Left ventricle myocardium inferior (tissue), 1 donor: ENCODE measurements around the gene HERC2. TPM values are rescaled to one million over a fixed set of nuclear protein-coding genes. Genes with fewer than 3 reads are reported as not detected.

Source experiments
- DNase-seq: peaks from one replicate; pipeline ENCODE4 v3.0.0-alpha.2; 2020
- H3K27ac ChIP-seq: fragments of 200-600 bp; replicated peaks from 2 replicates; pipeline ENCODE4 v1.8.0; 2021
- H3K27me3 ChIP-seq: fragments of 200-600 bp; 2 replicates; pipeline ENCODE4 v1.8.0; 2021; ENCODE audit warnings: low read depth
- H3K36me3 ChIP-seq: fragments of 200-600 bp; 2 replicates; pipeline ENCODE4 v1.8.0; 2021
- H3K4me1 ChIP-seq: fragments of 200-600 bp; 2 replicates; pipeline ENCODE4 v1.8.0; 2021
- H3K4me3 ChIP-seq: fragments of 200-600 bp; 2 replicates; pipeline ENCODE4 v1.8.0; 2021; ENCODE audit warnings: mild to moderate bottlenecking, moderate library complexity
- H3K9me3 ChIP-seq: fragments of 200-600 bp; replicated peaks from 2 replicates; pipeline ENCODE4 v1.8.0; 2021
- intact Hi-C: fragments of 100-400 bp; cut with micrococcal nuclease; formaldehyde crosslinking; loops from one replicate; pipeline ENCODE4 v1.11.0; 2022
- total RNA-seq: library from RNA; stranded (reverse); fragmentation: NEBNext Ultra II Directional; extraction: Animal tissue kit (Norgen Biotek cat#: 25700); gene quantifications from one replicate; pipeline ENCODE4 v1.2.1, GENCODE V29; 2021
- TF ChIP-seq, protein P1 (sequence below): fragments of 200-600 bp; IDR thresholded peaks from 2 replicates; pipeline ENCODE4 v1.8.0; 2021; ENCODE audit warnings: antibody characterized with exemption, mild to moderate bottlenecking, borderline replicate concordance
- donor health status: DM: no; HTN: yes; CAD: no; lungs with severe emphysema.

The HERC2 gene
- total RNA-seq, 1 donor from 2014 or later: 45.8 TPM

DNA sequence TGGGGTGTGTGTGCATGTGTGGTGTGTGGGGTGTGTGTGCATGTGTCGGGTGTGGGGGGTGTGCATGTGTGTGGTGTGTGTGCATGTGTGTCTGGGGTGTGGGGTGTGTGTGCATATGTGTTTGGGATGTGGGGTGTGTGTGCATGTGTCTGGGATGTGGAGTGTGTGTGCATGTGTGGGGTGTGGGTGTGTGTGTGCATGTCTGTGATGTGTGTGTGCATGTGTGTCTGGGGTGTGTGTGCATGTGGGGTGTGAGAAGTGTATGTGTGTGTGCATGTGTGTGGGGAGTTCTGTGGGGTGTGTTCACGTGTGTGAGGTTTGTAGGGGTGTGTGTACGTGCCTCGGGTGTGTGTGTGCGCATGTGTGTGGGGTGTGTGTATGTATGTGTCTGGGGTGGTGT lies 216.2 kb downstream of the HERC2 start:
- Histone ChIP-seq H3K9me3 (no peaks in the 10 kb centered on the region), H3K27ac (no peak overlapping the region), H3K36me3 (no peaks in the 10 kb centered on the region), H3K4me1 (peaks cover 16% of the 10 kb centered on the region), H3K27me3 (peaks cover 45% of the 10 kb centered on the region), H3K4me3 (no peak overlapping the region)
- DNase-seq: no peak
- intact Hi-C loops: no loop called here
- TF ChIP-seq, protein P1, sequence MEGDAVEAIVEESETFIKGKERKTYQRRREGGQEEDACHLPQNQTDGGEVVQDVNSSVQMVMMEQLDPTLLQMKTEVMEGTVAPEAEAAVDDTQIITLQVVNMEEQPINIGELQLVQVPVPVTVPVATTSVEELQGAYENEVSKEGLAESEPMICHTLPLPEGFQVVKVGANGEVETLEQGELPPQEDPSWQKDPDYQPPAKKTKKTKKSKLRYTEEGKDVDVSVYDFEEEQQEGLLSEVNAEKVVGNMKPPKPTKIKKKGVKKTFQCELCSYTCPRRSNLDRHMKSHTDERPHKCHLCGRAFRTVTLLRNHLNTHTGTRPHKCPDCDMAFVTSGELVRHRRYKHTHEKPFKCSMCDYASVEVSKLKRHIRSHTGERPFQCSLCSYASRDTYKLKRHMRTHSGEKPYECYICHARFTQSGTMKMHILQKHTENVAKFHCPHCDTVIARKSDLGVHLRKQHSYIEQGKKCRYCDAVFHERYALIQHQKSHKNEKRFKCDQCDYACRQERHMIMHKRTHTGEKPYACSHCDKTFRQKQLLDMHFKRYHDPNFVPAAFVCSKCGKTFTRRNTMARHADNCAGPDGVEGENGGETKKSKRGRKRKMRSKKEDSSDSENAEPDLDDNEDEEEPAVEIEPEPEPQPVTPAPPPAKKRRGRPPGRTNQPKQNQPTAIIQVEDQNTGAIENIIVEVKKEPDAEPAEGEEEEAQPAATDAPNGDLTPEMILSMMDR: no peak

DNA sequence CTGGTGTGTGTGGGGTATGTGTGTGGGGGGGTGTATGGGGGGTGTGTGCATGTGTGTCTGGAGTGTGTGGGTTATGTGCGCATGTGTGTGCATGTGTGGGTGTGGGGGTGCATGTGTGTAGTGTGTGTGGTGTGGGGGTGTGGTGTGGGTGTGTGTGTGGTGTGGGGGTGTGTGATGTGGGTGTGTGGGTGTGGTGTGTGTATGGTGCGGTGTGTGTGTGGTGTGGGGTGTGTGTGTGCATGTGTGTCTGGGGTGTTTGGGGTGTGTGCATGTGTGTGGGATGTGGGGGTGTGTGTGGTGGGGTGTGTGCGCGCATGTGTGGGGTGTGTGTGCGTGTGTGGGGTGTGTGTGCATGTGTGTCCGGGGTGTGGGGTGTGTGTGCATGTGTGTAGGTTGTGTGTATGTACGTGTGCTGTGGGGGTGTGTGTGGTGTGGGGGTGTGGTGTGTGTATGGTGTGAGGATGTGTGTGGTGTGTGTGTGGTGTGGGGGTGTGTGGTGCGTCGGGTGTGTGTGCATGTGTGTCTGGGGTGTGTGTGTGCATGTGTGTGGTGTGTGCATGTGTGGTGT lies 216.7 kb downstream of the HERC2 start:
- Histone ChIP-seq H3K9me3 (no peaks in the 10 kb centered on the region), H3K27ac (no peak overlapping the region), H3K4me1 (peaks cover 16% of the 10 kb centered on the region), H3K4me3 (no peak overlapping the region), H3K27me3 (peaks cover 50% of the 10 kb centered on the region), H3K36me3 (no peaks in the 10 kb centered on the region)
- TF ChIP-seq, protein P1: no peak
- DNase-seq: no peak
- intact Hi-C loops: no loop called here

DNA sequence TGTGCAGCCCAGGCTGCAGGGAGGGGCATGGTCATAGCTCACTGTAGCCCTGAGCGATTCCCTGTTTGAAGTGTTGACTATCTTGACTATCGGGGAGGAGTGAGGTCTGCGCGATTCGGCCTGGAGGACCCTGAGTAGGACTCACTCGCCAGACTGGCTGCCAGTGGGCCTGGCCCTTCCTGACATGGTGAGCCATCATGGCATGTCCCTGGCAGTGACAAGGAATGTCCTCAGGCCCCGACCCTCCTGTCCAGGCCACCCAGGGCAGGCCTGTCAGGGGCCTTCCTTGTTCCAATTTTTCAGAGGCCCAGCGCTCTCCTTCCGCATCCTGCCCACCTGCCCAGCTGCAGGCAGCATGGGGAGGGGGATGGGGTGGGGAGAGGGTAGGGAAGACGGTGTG lies 217.7 kb downstream of the HERC2 start:
- Histone ChIP-seq H3K4me3 (no peak overlapping the region), H3K27ac (no peak overlapping the region), H3K36me3 (no peaks in the 10 kb centered on the region), H3K9me3 (no peaks in the 10 kb centered on the region), H3K4me1 (peaks cover 20% of the 10 kb centered on the region), H3K27me3 (peaks cover 60% of the 10 kb centered on the region)
- TF ChIP-seq, protein P1: no peak
- intact Hi-C loops: no loop called here
- DNase-seq: no peak

DNA sequence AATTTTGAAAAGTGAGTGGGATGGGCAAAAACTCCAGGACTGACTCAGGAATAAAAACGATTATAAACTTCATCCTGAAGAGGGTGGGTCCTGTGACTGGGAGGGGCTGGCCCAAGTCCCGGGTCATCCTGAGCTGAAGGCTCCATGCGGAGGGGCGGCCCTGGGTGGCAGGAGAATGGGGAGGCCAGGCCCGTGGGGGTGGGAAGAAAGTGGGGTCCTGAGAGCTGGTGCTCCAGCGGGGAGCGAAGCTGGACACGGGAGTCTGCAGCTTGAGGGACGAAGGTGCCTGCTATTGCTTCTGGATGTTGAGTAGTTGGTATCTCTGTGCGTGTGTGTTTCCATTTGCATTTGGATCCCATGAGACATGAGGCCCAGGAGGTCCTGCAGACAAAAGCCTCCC lies 218.1 kb downstream of the HERC2 start:
- Histone ChIP-seq H3K9me3 (no peaks in the 10 kb centered on the region), H3K36me3 (no peaks in the 10 kb centered on the region), H3K4me1 (peaks cover 25% of the 10 kb centered on the region), H3K4me3 (no peak overlapping the region), H3K27ac (no peak overlapping the region), H3K27me3 (peaks cover 65% of the 10 kb centered on the region)
- intact Hi-C loops: no loop called here
- TF ChIP-seq, protein P1: no peak
- DNase-seq: no peak

DNA sequence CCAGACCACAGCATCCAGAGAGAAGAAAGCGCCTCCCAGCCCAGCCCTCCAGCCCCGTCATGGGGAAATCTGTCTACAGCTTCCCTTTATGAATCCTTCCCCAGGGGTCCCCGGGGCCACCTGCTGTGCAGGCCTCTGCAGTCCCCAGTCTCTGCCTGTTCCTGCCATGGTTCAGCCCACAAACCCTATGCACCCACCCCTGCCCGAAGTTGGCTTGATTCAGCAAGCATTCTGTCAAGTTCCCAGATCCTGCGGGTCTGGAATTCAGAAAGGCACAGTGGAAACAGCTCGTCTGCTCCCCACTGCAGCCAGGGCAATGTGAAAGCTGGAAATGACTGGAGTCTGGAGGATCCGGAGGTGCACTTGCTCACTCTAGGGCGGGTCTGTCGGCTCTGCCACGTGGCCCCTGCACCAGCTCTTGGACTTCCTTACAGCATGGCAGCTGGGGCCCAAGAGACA lies 220.0 kb downstream of the HERC2 start:
- H3K4me1 ChIP-seq: peaks cover 26% of the 10 kb centered on the region
- DNase-seq: no peak
- no peak overlapping the region for H3K4me3 ChIP-seq
- TF ChIP-seq, protein P1: no peak
- no peak overlapping the region for H3K27ac ChIP-seq
- intact Hi-C loops: no loop called here
- H3K27me3 ChIP-seq: peaks cover 77% of the 10 kb centered on the region
- no peaks in the 10 kb centered on the region for H3K36me3 ChIP-seq
- H3K9me3 ChIP-seq: no peaks in the 10 kb centered on the region
